Smooth muscle cell (in vitro differentiated cells): Measurements from ENCODE around the gene HTR1D. TPM values are rescaled to one million over a fixed set of nuclear protein-coding genes. Genes with fewer than 3 reads are reported as not detected.

Source experiments
- DNase-seq: peaks from one replicate; lab custom pipeline; 2025; ENCODE audit not compliant: unreplicated experiment; lab: John Stamatoyannopoulos, UW
- H2AFZ ChIP-seq: fragments of 200-600 bp; sonication (generic); 2 replicates; pipeline ENCODE4 v1.6.0; 2016; ENCODE audit warnings: antibody characterized with exemption, low read depth, mild to moderate bottlenecking
- H3F3A ChIP-seq: fragments of 200-600 bp; sonication (generic); 2 replicates; pipeline ENCODE4 v1.6.0; 2017; ENCODE audit warnings: antibody characterized with exemption, low read depth
- H3K27ac ChIP-seq: fragments of 200-600 bp; sonication (generic); 2 replicates; pipeline ENCODE4 v1.5.1; 2016; ENCODE audit warnings: low read depth, mild to moderate bottlenecking
- H3K27me3 ChIP-seq: fragments of 200-600 bp; sonication (generic); 2 replicates; pipeline ENCODE4 v1.6.1; 2016; ENCODE audit warnings: low read depth, mild to moderate bottlenecking
- H3K36me3 ChIP-seq: fragments of 200-600 bp; sonication (generic); 2 replicates; pipeline ENCODE4 v1.5.1; 2016; ENCODE audit warnings: low read depth
- H3K4me1 ChIP-seq: fragments of 200-600 bp; sonication (generic); 2 replicates; pipeline ENCODE4 v1.5.1; 2016; ENCODE audit warnings: low read depth
- H3K4me2 ChIP-seq: fragments of 200-600 bp; sonication (generic); 2 replicates; pipeline ENCODE4 v1.6.0; 2016; ENCODE audit warnings: mild to moderate bottlenecking
- H3K4me3 ChIP-seq: fragments of 200-600 bp; sonication (generic); 2 replicates; pipeline ENCODE4 v1.5.1; 2016; ENCODE audit warnings: mild to moderate bottlenecking
- H3K79me2 ChIP-seq: fragments of 200-600 bp; sonication (generic); 2 replicates; pipeline ENCODE4 v1.6.0; 2016; ENCODE audit warnings: low read depth, mild to moderate bottlenecking
- H3K9ac ChIP-seq: fragments of 200-600 bp; sonication (generic); 2 replicates; pipeline ENCODE4 v1.6.0; 2016; ENCODE audit warnings: low read depth
- H3K9me3 ChIP-seq: fragments of 200-600 bp; sonication (generic); replicated peaks from 2 replicates; pipeline ENCODE4 v1.5.1; 2016; ENCODE audit warnings: low read depth
- H4K20me1 ChIP-seq: fragments of 200-600 bp; sonication (generic); 2 replicates; pipeline ENCODE4 v1.6.0; 2016; ENCODE audit warnings: low read depth
- WGBS: methylation state at CpG from one replicate; pipeline ENCODE4 v1.1.7; 2016; ENCODE audit warnings: low lambda C conversion rate; 5-methylcytosine and 5-hydroxymethylcytosine counted together
- polyA plus RNA-seq: library from polyadenylated mRNA; unstranded; fragments of >200 nt; fragmentation: Nextera tagmentation; extraction: Ambion mirVana; gene quantifications from 2 replicates; pipeline ENCODE4 v1.2.1, GENCODE V29; 2016
- total RNA-seq: library from RNA; depleted of rRNA; stranded (reverse); fragments of >200 nt; gene quantifications from 2 replicates; pipeline ENCODE4 v1.2.3, GENCODE V29; 2014
- TF ChIP-seq, protein P1 (sequence below): fragments of 200-600 bp; sonication (generic); IDR thresholded peaks from 2 replicates; pipeline ENCODE4 v1.5.1; 2017; ENCODE audit warnings: borderline replicate concordance, mild to moderate bottlenecking, antibody characterized with exemption; ENCODE audit not compliant: insufficient read depth, poor library complexity, severe bottlenecking

Gene HTR1D
- total and polyA plus RNA-seq, 2 experiments from 2014 or later, result 0.26 to 1.1 TPM

GRCh38 chr1:23222331-23222730 lies 5.0 kb upstream of the HTR1D start:
- TF ChIP-seq, protein P1, sequence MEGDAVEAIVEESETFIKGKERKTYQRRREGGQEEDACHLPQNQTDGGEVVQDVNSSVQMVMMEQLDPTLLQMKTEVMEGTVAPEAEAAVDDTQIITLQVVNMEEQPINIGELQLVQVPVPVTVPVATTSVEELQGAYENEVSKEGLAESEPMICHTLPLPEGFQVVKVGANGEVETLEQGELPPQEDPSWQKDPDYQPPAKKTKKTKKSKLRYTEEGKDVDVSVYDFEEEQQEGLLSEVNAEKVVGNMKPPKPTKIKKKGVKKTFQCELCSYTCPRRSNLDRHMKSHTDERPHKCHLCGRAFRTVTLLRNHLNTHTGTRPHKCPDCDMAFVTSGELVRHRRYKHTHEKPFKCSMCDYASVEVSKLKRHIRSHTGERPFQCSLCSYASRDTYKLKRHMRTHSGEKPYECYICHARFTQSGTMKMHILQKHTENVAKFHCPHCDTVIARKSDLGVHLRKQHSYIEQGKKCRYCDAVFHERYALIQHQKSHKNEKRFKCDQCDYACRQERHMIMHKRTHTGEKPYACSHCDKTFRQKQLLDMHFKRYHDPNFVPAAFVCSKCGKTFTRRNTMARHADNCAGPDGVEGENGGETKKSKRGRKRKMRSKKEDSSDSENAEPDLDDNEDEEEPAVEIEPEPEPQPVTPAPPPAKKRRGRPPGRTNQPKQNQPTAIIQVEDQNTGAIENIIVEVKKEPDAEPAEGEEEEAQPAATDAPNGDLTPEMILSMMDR, result no peak
- H3K27ac ChIP-seq, result no peak overlapping the region
- no peaks in the 10 kb centered on the region for H4K20me1 ChIP-seq
- no peak overlapping the region for H3K9ac ChIP-seq
- whole genome bisulfite sequencing, result 85% methylated on average over 2 of the region's 2 CpGs
- no peaks in the 10 kb centered on the region for H3K4me1 ChIP-seq
- no peaks in the 10 kb centered on the region for H3K36me3 ChIP-seq
- H3K4me2 ChIP-seq, result no peak overlapping the region
- no peak for DNase-seq
- H3F3A ChIP-seq, result no peaks in the 10 kb centered on the region
- H2AFZ ChIP-seq, result no peak overlapping the region
- H3K9me3 ChIP-seq, result no peaks in the 10 kb centered on the region
- peaks cover 35% of the 10 kb centered on the region for H3K27me3 ChIP-seq
- H3K4me3 ChIP-seq, result no peak overlapping the region
- no peaks in the 10 kb centered on the region for H3K79me2 ChIP-seq

DNA sequence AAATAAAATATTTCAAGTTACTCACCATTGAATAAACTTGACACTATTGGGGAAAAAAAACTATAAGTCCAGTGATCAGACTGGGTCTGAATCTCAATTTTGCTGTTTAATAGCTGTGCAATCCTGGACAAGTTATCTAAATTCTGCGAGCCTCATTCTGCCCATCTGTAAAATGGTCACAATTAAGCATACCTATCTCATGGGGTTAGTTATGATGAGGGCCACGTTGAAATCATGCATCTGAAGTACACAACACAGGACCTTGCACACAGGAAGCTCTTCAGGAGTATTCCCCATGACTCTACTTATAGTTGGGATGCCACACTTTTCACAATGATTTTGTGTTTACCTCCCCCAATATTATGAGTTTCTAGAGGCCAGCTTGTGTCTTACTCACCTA lies 3.8 kb upstream of the HTR1D start:
- Histone ChIP-seq H3K9me3 (no peaks in the 10 kb centered on the region), H3K4me2 (no peak overlapping the region), H3K27ac (no peak overlapping the region), H3K36me3 (no peaks in the 10 kb centered on the region), H3K9ac (no peak overlapping the region), H3K4me1 (no peaks in the 10 kb centered on the region), H4K20me1 (no peaks in the 10 kb centered on the region), H3K27me3 (peaks cover 47% of the 10 kb centered on the region), H2AFZ (no peak overlapping the region), H3K4me3 (no peak overlapping the region), H3K79me2 (no peaks in the 10 kb centered on the region), H3F3A (no peaks in the 10 kb centered on the region)
- TF ChIP-seq, protein P1, result no peak
- 78% methylated on average over 2 of the region's 2 CpGs for WGBS
- no peak for DNase-seq

DNA sequence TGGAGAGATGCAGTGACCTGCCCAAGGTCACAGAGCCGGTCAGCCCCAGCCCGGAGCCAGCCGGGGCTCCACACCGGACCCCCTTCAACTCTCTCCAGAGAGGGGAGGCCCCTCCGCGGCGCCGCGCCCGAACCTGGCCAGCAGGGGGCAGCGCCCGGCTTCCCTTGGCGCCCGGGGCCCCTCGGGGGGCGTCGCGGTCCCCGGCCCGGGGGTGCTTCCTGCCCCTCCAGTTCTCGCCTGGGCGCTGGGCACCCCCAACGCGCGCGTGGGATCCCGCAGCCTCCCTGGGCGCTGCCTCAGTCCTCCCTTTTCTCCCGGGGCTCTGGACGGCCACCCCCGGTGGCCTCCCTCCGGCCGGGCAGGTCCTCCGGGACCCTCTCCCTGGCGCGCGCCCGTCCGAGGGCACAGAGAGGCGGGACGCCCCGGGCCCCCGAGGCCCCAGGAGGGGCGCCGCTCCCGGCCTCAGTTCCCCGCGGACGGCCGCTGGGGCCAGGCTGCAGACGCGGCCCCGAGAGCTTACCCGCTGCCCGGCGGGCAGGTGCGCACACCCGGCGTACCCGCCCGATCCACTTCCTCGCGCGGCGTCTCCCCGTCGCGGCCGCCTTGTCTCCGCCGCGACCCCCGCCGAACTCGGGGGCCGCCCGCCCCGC lies 406 bp downstream of the HTR1D start:
- DNase-seq, result no peak
- Histone ChIP-seq H3F3A (no peaks in the 10 kb centered on the region), H3K27me3 (peaks cover 60% of the 10 kb centered on the region), H4K20me1 (no peaks in the 10 kb centered on the region), H3K36me3 (no peaks in the 10 kb centered on the region), H3K9me3 (no peaks in the 10 kb centered on the region), H3K4me2 (peak overlapping the region; percentile 84), H3K9ac (no peak overlapping the region), H3K27ac (no peak overlapping the region), H3K79me2 (no peaks in the 10 kb centered on the region), H2AFZ (no peak overlapping the region), H3K4me1 (no peaks in the 10 kb centered on the region), H3K4me3 (peak overlapping the region; percentile 42)
- 3% methylated on average over 42 of the region's 78 CpGs for whole genome bisulfite sequencing
- TF ChIP-seq, protein P1, result peak; percentile 63
